ENCODE measurements around the gene CEP131.

CEP131 gene

DNA sequence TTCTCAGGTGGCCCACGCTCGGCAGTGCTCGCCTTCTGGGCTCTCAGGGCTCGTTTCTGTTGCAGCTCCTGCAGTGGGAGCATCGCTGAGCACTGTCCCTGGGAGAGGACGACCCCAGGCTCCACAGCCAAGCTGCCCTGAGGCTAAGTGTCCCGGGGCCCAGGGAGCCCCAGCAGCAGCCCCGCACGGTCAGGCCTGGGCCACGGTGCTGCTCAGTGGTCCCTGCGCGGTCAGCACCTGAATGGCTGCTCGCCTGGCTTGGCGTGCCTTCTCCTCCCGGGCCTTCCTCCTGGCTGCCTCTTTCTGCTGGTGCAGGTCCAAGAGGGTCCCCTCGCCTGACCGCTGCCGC lies 23.3 kb downstream of the CEP131 start:
- DNase-seq (ENCODE audit: low spot score), result no peak

DNA sequence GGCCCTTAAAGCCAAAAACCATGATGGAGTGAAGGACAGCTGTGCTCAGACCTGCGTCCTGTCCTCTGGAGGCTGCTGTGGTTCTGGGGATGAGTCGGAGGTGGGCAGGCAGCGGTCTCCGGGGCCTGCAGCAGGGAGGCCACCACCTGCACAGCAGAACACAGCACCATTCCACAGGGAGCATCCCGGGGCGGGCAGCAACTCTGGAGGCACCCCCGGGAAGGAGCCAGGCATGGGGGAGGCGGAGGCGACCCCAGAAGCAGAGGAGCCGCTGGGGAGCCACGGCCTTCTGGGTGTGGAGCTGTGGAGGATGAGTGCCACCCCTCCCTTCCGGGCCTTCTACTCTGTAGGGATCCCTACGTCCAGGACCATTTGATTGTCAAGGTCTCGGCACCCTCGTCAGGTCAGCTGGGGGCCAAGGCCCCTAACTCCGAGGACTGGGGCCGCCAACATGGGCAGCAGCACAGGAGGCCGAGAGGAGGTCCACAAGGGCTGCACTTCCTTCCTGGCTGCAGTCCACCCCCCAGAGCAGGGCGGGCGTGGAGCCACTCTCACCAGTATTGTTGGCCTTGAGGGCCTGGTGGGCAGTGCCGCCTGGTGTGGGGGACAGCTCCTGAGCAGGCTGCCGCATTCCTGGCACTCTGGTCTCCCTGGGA lies 23.8 kb downstream of the CEP131 start:
- no peak for DNase-seq (ENCODE audit: low spot score)

DNA sequence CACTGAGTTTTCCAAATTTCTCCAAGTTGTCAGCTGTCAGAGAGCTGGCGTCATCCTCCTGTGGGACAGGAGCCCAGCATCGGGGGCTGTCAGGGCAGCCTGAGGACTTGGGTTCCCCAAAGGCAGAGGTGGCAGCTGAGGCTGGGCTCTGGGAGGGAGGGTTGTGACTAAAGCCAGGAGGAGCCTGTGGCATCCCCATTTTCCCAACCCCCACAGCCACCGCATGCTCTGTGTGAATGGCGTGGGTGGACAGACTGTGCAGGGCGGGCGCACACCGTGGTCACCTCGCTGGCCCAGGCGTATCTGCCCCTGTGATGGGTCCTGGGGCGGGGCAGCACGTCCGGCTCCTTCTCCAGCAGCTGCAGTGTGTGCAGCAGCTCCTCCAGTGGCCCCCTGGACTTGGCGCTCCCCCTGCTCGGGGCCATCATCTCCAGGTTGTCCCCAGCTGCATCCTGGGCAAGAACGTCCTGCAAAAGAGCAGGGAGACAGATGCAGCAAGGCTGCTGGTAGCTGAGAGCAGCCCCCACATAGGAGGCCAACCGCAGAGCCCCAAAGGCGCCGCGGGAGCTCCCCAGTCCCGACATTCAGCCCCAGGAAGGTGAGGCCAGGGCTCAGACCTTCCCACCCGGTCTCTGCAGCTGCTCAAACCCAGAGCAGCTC lies 24.8 kb downstream of the CEP131 start:
- no peak for DNase-seq (ENCODE audit: low spot score)

DNA sequence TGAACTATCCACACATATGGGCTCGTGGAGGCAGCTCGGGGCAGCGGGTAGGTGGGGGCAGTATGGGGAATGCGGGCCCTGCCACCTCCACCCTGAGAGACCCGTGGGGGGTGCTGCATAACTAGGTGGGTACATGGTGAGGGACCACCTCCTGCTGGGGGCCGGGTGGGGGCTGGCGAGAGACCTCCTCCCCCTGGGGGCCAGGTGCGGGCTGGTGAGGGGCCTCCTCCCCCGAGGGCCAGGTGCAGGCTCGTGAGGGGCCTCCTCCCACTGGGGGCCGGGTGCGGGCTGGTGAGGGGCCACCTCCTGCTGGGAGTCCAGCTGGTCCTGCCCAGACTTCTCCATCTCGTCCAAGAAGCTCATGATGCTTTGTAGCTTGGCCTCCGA lies 25.4 kb downstream of the CEP131 start:
- DNase-seq (ENCODE audit: low spot score), result no peak

DNA sequence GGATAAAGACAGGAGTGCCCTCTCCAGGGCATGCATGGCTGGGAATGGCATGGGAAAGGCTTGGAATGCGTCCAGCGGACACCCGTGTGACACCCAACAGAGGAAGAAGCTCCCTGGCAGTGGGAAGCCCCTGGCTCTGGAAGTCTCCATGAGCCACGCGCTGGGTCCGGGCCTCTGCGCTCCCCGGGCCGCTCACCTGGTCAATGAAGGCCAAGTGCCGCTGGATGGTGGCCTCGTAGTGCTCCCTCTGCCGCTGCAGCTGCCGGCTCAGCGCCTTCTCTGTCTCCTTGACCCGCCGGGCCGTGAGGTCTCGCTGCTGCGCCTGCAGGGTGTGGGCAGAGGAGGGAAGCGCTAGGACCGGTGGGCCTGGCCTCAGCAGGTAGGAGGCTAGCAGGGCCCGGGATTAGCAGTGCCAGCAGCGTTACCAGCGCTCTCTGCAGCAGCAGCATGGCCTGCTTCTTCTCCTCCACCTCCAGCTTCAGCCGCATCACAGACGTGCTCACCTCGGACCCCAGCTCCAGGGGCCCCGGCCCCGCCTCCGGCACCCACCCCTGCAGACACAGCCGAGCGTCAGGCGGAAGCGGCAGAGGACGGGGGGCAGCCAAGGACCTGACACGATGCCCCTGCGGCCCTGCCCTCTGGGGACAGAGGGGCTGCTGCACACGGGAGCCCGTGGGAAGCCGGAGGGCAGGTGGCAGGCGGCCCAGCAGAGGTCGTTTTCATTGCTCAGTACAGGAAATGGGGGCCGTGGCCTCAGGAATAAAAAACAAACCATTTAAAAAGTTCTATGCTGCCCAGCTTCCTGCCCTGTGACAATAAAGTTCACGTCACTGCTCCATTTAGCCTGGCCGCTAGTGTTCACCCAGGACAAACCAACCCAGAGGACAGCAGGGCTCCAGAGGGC lies 26.0 kb downstream of the CEP131 start:
- no peak for DNase-seq (ENCODE audit: low spot score)

DNA sequence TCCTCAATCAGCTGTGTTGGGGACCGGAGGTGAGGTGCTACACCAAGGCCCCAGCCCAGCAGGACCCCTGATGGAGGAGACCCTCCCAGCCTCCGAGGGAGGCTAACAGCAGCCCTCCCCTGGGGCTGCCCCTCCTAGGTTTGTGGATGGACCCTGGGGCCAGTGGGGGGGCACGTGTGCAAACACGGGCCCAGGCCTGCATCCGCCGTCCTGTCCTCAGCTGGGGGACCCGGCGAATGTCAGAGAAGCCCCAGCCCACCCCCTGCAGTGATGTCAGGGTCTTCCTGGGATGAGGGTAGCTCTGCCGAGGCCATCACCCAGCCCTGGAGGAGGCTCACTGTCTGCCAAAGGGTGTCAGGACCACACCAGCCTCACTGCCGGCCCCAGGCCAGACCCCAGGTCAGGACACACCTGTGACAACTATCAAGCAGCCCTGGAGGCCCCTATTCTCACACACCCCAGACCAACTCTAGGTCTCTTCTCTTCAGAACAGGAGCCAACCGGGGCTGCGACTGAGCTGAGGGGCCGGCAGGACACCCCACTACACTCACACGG lies 26.7 kb downstream of the CEP131 start:
- DNase-seq (ENCODE audit: low spot score), result no peak

DNA sequence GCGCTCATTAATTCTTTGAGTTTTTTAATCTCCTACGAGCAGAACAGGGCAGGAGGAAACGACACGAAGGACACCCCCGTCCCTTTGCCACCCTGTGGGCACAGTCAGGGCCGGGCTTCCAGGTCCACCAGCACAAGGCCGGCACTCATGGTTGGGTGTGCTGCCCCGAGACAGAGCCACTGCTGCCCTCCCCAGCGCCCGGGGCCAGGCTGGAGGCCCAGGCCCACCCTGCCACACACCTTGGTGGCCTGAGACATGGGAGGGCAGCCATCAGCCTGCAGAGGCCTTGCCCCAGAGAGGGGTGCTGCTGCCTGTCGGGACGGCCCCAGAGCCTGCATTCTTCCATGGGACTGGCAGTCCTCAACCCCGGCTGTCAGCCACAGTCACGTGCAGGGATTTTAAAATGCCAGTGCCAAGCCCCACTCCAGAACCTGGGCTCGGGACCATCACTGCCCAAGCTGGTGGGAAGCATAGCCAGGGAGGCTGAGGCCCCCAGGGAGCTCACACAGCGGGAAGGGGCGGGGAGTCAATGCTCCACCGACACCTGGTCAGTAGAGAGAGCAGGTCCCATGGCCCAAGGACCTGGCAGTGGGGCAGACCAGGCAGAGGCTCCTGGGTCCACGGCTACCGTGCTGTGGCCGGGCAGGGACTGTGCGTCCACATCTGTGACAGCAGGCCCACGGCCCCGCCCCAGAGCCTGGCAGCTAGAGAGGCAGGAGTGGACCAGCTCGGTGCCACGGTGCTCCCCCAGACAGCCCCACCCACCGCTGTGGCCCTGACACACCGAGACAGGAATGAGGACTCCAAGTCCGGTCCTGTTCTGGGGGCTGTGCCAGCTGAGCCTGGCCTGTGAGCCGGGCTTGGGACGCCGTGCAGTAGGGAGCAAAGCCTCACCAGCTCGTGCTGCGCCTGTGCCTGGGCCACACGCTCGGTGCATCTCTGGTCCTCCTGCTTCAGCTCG lies 27.5 kb downstream of the CEP131 start:
- no peak for DNase-seq (ENCODE audit: low spot score)

DNA sequence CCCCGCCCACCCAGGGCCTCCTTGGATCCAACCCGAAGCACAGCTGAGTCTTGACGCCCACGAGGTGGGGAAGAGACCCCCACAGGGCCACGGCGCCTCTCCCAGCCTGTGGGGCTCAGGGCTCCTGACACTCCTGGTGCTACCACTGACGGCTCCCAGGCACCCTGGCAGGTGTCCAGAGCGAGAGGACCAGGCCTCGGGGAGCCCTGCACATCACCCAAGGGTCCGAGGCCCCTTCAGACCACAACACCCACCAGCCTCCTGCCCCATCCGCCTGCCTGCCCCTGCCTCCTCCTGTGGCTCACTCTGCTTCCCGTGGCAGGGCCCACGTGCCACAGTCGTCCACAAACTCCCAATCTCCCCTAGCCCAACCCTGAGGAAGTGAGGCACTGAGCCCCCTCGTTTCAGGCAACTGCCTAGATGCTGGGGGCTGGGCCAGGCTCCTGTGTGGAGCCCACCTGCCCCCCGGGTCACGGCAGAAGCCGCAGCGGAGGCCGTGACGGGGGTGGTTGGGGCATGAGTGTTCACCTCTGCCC lies 28.5 kb downstream of the CEP131 start:
- DNase-seq (ENCODE audit: low spot score), result no peak

DNA sequence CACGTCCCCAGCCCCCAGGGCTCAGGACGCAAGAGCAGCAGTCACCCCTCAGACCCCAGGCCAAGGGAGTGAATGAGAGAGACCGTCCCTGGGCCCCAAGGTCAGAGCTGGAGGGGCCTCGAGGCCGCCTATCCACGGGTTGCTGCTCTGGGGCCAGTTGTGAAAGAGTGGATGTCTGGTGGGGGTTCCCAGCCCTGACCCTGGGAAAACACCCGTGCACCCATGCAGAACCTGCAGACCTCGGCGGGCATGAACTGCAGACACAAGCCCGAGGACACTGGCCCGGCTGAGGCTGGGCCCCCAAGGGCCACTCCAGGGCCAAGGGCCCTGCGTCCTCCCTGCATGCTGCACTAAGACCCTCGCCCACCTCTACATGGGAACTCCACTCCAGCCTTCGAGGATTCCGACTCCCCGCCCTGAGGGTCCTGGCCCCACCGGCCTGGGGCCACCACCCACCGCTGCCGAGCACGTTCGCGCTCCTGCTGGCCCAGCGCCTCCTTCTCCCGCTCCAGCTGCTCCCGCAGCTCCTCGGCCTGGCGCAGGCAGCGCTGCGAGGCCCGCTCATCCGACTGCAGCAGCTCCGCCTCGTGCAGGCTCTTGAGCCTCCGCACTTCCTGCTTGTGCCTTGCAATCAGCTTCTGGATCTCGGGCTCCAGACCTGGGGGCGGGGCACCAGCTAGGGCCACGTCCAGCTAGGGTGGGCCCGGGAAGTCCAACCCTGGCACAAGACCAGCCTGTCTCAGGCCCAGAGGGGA lies 29.1 kb downstream of the CEP131 start:
- DNase-seq (ENCODE audit: low spot score), result no peak

DNA sequence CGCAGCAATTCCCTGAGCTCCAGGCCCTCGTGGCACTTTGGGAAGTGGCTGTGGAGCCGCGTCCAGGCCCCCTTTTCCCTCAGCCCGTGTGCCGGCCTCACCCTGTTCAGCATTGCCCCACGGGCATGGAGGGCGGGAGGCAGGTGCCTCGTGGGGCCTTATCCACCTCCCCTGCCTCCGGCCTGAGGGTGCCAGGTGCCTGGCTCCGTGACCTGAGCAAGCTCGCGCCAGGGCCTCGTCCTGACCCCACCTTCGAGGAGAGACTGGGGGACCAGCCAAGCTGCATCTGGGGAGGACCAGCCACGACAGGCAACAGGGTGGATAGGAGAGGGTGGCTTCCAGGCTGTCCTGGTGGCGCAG lies 29.7 kb downstream of the CEP131 start:
- no peak for DNase-seq (ENCODE audit: low spot score)

DNA sequence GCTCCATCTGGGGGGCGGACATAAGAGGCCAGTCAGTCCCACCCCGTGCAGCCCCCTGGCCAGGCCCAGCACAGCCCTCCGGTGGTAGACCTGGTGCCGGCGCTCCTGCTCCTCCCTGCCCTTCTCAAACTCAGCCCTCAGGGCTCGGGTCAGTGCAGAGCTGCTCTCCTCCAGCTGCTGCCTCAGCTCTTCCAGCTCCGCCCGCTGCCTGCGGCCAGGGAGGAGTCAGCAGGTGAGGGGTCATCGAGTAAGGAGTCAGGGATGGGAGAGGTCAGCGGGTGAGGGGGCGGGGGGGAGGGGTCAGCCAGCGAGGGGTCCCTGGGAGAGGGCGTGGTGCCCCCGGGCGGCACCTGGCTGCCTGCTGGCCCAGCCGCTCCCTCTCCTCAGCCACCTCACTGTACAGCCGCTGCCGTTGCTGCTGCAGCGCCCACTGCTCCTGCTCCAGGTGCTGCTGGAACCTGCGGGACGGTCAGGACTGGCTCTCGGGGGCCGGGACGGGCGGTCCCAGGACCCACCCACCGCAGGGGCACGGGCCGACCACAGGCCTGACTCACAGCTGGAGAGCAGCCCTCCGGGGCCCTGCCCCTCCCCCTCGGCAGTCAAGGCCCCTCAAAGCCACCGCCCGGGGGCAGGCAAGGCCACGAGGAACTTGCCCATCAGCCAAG lies 30.2 kb downstream of the CEP131 start:
- DNase-seq (ENCODE audit: low spot score), result no peak

DNA sequence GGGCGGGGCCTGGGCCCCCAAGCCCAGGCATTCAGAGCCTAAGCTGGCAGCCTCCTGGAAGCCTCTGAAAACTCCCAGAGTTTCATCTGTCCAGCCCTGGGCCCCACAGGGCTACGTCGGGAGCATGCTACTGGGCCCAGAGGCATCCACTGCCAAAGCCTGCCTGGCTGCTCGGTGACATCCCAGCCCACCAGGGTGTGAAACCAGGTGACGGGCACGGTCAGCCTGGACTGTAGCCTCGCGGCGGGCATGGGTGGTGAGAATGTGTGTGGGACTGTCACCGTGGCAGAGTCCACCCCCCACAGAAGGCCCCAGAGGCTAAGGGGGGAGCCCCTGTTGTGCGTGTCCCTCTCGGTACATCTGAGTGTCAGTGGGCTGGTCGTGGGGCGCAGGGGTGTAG lies 31.1 kb downstream of the CEP131 start:
- no peak for DNase-seq (ENCODE audit: low spot score)

DNA sequence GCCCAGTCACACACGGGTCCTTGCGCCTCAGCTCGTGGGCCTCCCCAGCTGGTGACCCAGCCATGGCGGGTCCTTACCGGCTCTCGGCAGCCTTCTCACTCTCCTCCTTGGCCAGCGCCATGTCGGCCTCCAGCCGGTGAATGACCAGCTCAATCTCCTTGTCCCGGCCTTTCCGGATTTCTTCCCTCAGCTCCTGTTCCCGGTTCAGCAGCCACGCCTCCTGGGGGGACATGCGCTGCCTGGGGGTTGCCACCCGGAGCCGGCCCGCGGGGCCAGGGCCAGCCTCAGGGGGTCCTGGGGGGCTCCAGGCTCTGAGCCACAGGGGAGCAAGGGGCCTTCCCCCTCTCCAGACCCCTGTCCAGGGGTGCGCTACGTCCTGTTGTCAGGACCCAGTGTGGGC lies 31.6 kb downstream of the CEP131 start:
- no peak for DNase-seq (ENCODE audit: low spot score)

DNA sequence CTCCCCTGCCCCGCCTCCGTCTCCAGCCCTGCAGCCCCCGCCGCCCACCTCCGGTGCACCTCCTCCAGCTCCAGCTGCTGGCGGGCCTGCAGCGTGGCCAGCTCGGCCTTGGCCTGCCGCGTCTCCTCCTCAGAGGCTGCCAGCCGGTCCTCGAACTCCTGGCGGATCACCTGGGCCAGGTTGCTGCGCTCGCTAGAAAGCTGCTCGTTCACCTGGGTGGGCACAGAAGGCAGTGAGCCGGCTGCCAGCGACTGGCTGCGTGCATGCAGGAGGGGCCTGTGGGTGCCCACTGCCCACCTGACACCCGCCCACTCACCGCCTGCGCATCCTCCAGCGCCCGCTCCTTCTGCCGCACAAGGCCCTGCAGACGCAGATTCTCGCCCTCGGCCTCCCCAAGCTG lies 32.2 kb downstream of the CEP131 start:
- DNase-seq (ENCODE audit: low spot score), result no peak

DNA sequence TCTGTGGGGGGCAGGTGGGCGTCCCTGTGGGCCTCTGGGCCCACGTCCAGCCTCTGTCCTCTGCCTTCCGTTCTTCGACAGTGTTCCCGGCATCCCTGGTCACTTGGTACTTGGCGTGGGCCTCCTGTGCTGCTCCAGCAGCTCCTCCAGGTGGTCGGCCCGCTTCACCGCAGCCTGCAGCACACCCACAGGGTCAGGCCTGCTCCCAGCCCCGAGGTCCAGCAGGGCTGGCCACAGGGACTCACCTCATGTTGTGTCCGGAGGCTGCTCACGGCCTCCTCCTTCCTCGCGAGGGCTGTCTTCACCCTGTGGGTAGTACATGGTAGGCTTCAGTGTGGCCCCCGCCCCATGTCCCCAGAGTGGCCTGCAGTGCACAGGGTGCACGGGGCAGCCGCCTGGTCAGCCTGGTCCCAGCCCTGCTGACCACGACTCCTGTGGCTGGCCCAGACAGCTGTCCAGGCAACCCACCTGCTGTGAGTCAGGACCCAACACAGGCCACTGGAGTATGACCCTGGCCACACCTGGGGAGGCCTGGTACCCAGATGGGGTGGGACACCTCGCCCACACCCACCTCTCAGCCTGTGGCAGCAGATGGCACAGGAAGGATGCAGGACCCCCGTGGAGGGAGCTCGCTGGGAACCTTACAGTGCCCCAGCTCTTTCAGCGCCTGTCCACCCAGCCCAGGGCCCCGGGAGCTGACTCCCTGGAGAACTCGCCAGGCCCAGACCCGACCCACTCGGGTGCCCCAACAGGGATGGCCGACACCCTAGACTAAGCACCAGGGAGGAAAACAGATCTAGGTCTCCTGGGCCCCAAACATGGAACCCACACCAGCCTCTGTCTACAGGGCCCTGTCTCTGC lies 32.9 kb downstream of the CEP131 start:
- DNase-seq (ENCODE audit: low spot score), result no peak

DNA sequence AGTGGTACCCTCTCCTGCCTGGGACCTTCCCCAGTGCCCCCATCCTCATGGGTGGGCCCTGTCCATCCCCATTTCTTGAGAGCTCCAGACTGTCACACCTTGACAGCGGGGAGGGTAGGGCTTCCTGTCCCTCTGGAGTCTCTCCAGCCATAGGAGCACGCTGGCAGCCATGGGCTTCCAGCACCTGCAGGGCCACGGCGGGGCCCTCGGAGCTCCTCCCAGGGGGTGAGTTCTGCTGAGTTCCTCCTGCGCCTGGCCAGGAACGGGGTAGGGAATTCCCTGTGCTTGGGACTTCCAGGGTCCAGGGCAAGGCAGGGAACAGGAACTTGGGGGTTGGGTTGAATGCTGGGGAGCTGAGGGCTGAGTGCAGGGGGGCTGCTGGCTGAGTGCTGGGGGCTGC lies 33.7 kb downstream of the CEP131 start:
- DNase-seq (ENCODE audit: low spot score), result no peak

DNA sequence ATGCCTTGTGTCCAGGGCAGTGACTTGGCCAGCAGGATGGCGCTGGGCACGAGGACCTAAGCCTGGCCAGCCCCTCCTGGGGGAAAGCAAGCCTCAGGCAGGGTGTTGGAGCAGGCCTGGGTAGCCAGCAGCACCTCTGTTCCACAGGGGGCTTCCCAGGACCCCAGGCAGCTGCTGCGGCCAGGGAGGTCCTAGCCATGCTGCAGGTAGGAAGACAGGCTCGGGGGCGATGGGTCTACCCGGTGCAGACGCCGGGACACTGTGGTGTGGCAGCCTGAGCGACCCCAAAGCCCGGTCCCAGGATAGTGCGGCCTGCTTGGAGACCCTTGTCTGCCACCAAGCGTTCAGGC lies 34.3 kb downstream of the CEP131 start:
- no peak for DNase-seq (ENCODE audit: low spot score)

DNA sequence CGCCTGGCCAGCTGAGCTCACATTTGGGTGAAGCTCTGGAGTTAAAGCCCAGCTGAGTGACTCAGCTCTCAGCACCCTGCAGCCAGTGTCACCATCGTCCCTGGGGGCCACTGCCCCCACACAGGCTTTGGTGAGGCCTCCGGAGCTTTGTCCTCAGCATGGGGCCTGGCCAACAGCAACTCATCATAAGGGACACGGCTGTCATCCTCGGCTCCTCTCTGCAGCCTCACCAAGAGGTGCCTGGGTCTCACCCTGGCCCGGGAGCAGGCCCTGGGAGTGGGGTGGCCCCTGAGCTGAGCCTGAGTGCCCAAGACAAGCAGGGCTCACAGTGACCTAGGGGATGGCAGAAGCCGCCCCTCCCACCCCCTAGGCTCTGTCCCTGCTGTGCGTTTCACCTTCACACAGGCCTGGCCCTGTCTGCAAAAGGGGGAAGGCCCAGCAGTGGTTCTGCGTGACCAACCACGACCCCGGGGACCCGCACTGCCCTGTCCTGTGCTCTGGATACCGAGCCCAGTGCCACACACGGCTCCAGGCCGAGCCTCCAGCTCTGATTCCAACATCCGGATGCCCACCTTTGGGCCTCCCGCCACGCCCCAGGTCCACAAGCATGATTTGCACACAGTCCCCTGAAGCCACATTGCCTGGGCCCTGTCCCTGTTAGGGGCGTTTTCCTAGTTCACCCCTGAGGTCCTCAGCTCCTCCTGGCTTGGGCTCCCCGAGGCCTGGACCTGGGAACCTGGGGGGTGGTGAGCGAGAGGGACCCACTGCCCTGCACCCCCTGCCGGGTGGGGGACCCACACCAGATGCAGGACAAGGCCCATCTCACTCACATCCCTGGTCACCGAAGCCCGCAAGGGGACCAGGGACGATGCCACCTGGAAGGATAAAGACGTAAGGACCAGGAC lies 34.9 kb downstream of the CEP131 start:
- no peak for DNase-seq (ENCODE audit: low spot score)

Data from left forelimb (tissue), 1 donor.